Measurements from ENCODE around the gene SLC6A17. TPM values are rescaled to one million over a fixed set of nuclear protein-coding genes. Genes with fewer than 3 reads are reported as not detected.

The SLC6A17 gene
- total RNA-seq, 1 experiment from 2014 or later = not detected

DNA sequence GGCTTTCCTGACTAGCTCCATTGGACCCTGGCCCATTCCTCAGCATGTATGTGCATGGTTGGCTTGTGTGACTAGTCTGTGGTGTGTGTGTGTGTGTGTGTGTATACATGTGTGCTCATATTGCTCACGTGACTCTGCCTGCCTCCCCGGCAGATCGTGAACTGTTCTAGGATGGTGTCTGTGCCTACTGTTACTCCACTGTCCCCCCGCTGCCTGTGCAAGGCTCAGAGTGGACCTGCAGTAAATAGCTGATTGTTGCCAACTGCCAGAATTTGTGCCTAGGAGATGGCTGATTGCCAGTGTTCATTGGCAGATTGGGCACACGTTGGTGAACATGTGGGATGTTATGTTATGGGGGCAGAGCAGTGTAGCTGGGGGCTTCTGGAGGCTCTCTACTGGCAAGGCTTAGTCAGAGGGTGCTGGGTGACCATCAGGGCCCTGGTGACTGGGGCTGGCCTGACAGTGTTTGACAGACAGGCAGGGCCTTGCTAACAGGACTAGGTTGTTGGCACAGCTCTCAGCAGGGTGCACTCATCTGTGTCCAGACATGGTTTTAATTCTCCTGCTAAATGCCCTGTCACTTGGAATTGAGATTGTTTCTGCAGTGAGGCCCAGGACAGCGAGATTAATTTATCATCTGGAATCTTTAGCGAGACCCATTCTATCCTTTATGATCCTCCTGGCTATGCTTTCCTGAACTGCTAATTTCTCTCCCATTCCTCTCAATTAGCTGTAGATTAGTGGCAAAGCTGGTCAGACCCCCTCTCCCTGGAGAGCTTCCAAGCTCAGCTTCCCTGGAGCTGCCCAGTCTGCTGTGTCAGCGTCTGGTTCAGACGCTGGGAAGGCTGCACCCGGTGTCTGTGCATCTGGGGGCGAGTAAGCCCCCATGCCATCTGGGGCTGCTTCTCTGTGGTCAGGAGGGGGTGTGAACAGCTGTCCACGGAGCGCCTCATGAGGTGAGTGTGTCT lies 20.8 kb downstream of the SLC6A17 start:
- H3K9me2 ChIP-seq (replicated peaks; ENCODE audit: insufficient read depth, low read length) = no peaks in the 10 kb centered on the region
- no peak overlapping the region for H3K27ac ChIP-seq (ENCODE audit: low read length)
- H3K4me1 ChIP-seq (ENCODE audit: low read length) = no peaks in the 10 kb centered on the region
- no peak for DNase-seq
- H3K4me3 ChIP-seq (ENCODE audit: low read length) = no peak overlapping the region
- H4K20me1 ChIP-seq (ENCODE audit: insufficient read depth, low read depth, low read length) = no peaks in the 10 kb centered on the region
- H3K4me2 ChIP-seq (ENCODE audit: low read depth, low read length, poor library complexity, severe bottlenecking) = no peak overlapping the region
- H3K27me3 ChIP-seq (ENCODE audit: low read length) = no peaks in the 10 kb centered on the region
- no peak overlapping the region for H3K9ac ChIP-seq (ENCODE audit: low read length)
- no peaks in the 10 kb centered on the region for H3K9me3 ChIP-seq (ENCODE audit: low read length)
- no peak overlapping the region for H2AFZ ChIP-seq (ENCODE audit: low read length)
- H3K79me2 ChIP-seq (ENCODE audit: low read length) = no peaks in the 10 kb centered on the region
- no peaks in the 10 kb centered on the region for H3K36me3 ChIP-seq (ENCODE audit: insufficient read depth, low read length)

DNA sequence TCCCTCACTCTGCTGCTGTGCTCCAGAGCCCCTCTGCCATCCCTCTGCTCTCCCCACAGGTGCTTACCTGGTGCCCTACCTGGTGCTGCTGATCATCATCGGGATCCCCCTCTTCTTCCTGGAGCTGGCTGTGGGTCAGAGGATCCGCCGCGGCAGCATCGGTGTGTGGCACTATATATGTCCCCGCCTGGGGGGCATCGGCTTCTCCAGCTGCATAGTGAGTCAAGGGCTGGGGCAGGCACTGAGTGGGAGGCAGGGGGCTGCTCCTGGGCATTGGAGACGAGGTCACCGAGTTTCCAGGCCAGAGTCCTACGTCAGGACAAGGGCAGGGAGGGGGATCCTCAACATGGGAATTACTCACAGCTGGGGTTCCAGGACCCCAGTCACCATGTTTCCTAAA lies 21.7 kb downstream of the SLC6A17 start:
- no peak for DNase-seq
- Histone ChIP-seq H3K4me1 (ENCODE audit: low read length) (peaks cover 7% of the 10 kb centered on the region; the same call in 1 of the 2 replicates), H3K4me2 (ENCODE audit: low read depth, low read length, poor library complexity, severe bottlenecking) (no peak overlapping the region), H3K27ac (ENCODE audit: low read length) (no peak overlapping the region), H3K9me3 (ENCODE audit: low read length) (no peaks in the 10 kb centered on the region), H3K9me2 (replicated peaks; ENCODE audit: insufficient read depth, low read length) (no peaks in the 10 kb centered on the region), H3K27me3 (ENCODE audit: low read length) (no peaks in the 10 kb centered on the region), H2AFZ (ENCODE audit: low read length) (no peak overlapping the region), H3K9ac (ENCODE audit: low read length) (no peak overlapping the region), H3K36me3 (ENCODE audit: insufficient read depth, low read length) (no peaks in the 10 kb centered on the region), H3K4me3 (ENCODE audit: low read length) (no peak overlapping the region), H3K79me2 (ENCODE audit: low read length) (no peaks in the 10 kb centered on the region), H4K20me1 (ENCODE audit: insufficient read depth, low read depth, low read length) (no peaks in the 10 kb centered on the region)

GRCh38 chr1:110173466-110174105 lies 23.3 kb downstream of the SLC6A17 start:
- Histone ChIP-seq H2AFZ (ENCODE audit: low read length) (no peak overlapping the region), H3K79me2 (ENCODE audit: low read length) (no peaks in the 10 kb centered on the region), H3K9me3 (ENCODE audit: low read length) (no peaks in the 10 kb centered on the region), H3K4me2 (ENCODE audit: low read depth, low read length, poor library complexity, severe bottlenecking) (no peak overlapping the region), H3K27ac (ENCODE audit: low read length) (no peak overlapping the region), H4K20me1 (ENCODE audit: insufficient read depth, low read depth, low read length) (no peaks in the 10 kb centered on the region), H3K36me3 (ENCODE audit: insufficient read depth, low read length) (no peaks in the 10 kb centered on the region), H3K4me1 (ENCODE audit: low read length) (peaks cover 7% of the 10 kb centered on the region; the same call in 1 of the 2 replicates), H3K9ac (ENCODE audit: low read length) (no peak overlapping the region), H3K9me2 (replicated peaks; ENCODE audit: insufficient read depth, low read length) (no peaks in the 10 kb centered on the region), H3K4me3 (ENCODE audit: low read length) (no peak overlapping the region), H3K27me3 (ENCODE audit: low read length) (no peaks in the 10 kb centered on the region)
- no peak for DNase-seq

GRCh38 chr1:110174961-110175360 lies 24.7 kb downstream of the SLC6A17 start:
- H3K36me3 ChIP-seq (ENCODE audit: insufficient read depth, low read length) = no peaks in the 10 kb centered on the region
- no peak overlapping the region for H3K4me3 ChIP-seq (ENCODE audit: low read length)
- no peak overlapping the region for H3K9ac ChIP-seq (ENCODE audit: low read length)
- H3K4me1 ChIP-seq (ENCODE audit: low read length) = peaks cover 7% of the 10 kb centered on the region; the same call in 1 of the 2 replicates
- no peaks in the 10 kb centered on the region for H3K79me2 ChIP-seq (ENCODE audit: low read length)
- no peak for DNase-seq
- H3K9me3 ChIP-seq (ENCODE audit: low read length) = no peaks in the 10 kb centered on the region
- no peak overlapping the region for H3K27ac ChIP-seq (ENCODE audit: low read length)
- H3K4me2 ChIP-seq (ENCODE audit: low read depth, low read length, poor library complexity, severe bottlenecking) = no peak overlapping the region
- no peaks in the 10 kb centered on the region for H3K27me3 ChIP-seq (ENCODE audit: low read length)
- H2AFZ ChIP-seq (ENCODE audit: low read length) = no peak overlapping the region
- no peaks in the 10 kb centered on the region for H4K20me1 ChIP-seq (ENCODE audit: insufficient read depth, low read depth, low read length)
- H3K9me2 ChIP-seq (replicated peaks; ENCODE audit: insufficient read depth, low read length) = no peaks in the 10 kb centered on the region

DNA sequence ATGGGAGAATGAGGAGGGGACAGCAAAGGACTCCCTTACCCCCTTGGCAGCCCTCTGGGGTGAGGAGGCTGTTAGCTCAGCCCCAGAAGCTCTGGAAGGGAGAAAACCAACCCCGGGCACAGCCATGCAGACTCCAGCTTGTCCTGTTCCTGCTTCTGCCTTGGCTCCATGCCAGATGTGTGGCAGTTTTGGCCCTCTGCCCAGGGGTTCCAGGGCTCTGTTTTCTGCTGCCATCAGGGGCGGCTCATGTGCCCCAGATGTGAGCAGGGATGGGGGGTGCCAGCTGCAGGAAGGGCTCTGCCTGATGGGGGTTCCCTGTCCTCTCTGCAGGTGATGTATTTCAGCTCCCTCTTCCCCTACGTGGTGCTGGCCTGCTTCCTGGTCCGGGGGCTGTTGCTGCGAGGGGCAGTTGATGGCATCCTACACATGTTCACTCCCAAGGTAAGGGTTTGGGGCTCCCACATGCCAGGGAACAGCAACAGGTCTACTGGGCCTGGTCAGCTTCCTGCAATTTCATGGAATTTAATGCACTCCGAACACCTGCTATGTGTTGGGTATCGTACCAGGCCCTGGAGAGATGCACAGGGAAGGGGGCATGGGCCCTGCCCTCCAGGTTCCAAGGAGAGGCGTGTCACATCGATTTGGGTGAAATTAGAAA lies 26.1 kb downstream of the SLC6A17 start:
- no peak overlapping the region for H3K9ac ChIP-seq (ENCODE audit: low read length)
- peak; percentile 50 for DNase-seq

GRCh38 chr1:110177775-110178174 lies 27.5 kb downstream of the SLC6A17 start:
- peaks cover 7% of the 10 kb centered on the region; the same call in 1 of the 2 replicates for H3K4me1 ChIP-seq (ENCODE audit: low read length)
- H3K9me3 ChIP-seq (ENCODE audit: low read length) = no peaks in the 10 kb centered on the region
- no peak for DNase-seq

More for the DNA sequence above, 26.1 kb downstream of the SLC6A17 start:
- H3K79me2 ChIP-seq (ENCODE audit: low read length) = no peaks in the 10 kb centered on the region
- H3K4me1 ChIP-seq (ENCODE audit: low read length) = peaks cover 7% of the 10 kb centered on the region; the same call in 1 of the 2 replicates
- no peak overlapping the region for H3K4me2 ChIP-seq (ENCODE audit: low read depth, low read length, poor library complexity, severe bottlenecking)
- no peaks in the 10 kb centered on the region for H3K27me3 ChIP-seq (ENCODE audit: low read length)
- H3K9me2 ChIP-seq (replicated peaks; ENCODE audit: insufficient read depth, low read length) = no peaks in the 10 kb centered on the region
- no peaks in the 10 kb centered on the region for H3K36me3 ChIP-seq (ENCODE audit: insufficient read depth, low read length)
- no peak overlapping the region for H3K4me3 ChIP-seq (ENCODE audit: low read length)
- H2AFZ ChIP-seq (ENCODE audit: low read length) = no peak overlapping the region
- no peaks in the 10 kb centered on the region for H3K9me3 ChIP-seq (ENCODE audit: low read length)
- H4K20me1 ChIP-seq (ENCODE audit: insufficient read depth, low read depth, low read length) = no peaks in the 10 kb centered on the region
- H3K27ac ChIP-seq (ENCODE audit: low read length) = no peak overlapping the region

DNA sequence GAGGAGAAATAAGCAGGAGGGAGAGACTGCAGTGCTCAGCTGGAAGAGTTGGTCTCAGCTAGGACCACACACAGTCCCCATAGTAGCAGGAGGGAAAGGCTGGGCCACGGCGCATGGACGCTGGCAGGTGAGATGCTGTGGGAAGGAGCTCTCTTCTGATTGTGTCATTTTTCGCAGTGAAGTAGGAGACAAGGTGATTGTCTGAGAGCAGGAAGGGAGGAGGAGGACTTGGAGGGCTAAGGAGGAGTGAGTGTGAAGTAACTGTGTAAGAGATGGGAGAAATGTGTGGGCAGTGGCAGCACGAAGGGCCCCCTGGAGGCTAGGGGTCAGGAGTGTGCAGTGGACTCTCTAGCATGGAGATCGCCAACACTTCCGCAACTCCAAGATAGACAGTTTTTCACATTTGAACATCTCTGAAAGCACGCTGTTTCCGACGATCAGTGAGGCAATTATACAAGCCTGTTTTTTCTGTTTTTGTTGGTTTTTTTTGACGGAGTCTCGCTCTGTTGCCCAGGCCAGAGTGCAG lies 33.4 kb downstream of the SLC6A17 start:
- DNase-seq = no peak
- H3K9ac ChIP-seq (ENCODE audit: low read length) = no peak overlapping the region
- no peak overlapping the region for H3K4me3 ChIP-seq (ENCODE audit: low read length)
- no peaks in the 10 kb centered on the region for H3K9me3 ChIP-seq (ENCODE audit: low read length)
- H3K27me3 ChIP-seq (ENCODE audit: low read length) = no peaks in the 10 kb centered on the region
- no peak overlapping the region for H3K4me2 ChIP-seq (ENCODE audit: low read depth, low read length, poor library complexity, severe bottlenecking)
- no peaks in the 10 kb centered on the region for H3K79me2 ChIP-seq (ENCODE audit: low read length)
- H3K4me1 ChIP-seq (ENCODE audit: low read length) = no peaks in the 10 kb centered on the region; the same call in 1 of the 2 replicates
- no peaks in the 10 kb centered on the region for H3K9me2 ChIP-seq (replicated peaks; ENCODE audit: insufficient read depth, low read length)
- H4K20me1 ChIP-seq (ENCODE audit: insufficient read depth, low read depth, low read length) = no peaks in the 10 kb centered on the region
- no peak overlapping the region for H2AFZ ChIP-seq (ENCODE audit: low read length)
- no peaks in the 10 kb centered on the region for H3K36me3 ChIP-seq (ENCODE audit: insufficient read depth, low read length)
- no peak overlapping the region for H3K27ac ChIP-seq (ENCODE audit: low read length)

More at GRCh38 chr1:110177775-110178174, 27.5 kb downstream of the SLC6A17 start:
- Histone ChIP-seq H3K9me2 (replicated peaks; ENCODE audit: insufficient read depth, low read length) (no peaks in the 10 kb centered on the region), H4K20me1 (ENCODE audit: insufficient read depth, low read depth, low read length) (no peaks in the 10 kb centered on the region), H2AFZ (ENCODE audit: low read length) (no peak overlapping the region), H3K36me3 (ENCODE audit: insufficient read depth, low read length) (no peaks in the 10 kb centered on the region), H3K27ac (ENCODE audit: low read length) (no peak overlapping the region), H3K79me2 (ENCODE audit: low read length) (no peaks in the 10 kb centered on the region), H3K27me3 (ENCODE audit: low read length) (no peaks in the 10 kb centered on the region), H3K4me3 (ENCODE audit: low read length) (no peak overlapping the region), H3K9ac (ENCODE audit: low read length) (no peak overlapping the region), H3K4me2 (ENCODE audit: low read depth, low read length, poor library complexity, severe bottlenecking) (no peak overlapping the region)

Data from Karpas-422 (cell line).